ENCODE results near the gene MEIOB. TPM values are rescaled to one million over a fixed set of nuclear protein-coding genes. Genes with fewer than 3 reads are reported as not detected.

Gene MEIOB
- polyA plus RNA-seq, 2 of the 4 experiments (the other 2 are of a cell fraction): 2.9 to 9.1 TPM

GRCh38 chr16:1818204-1818872, 53.6 kb downstream of the MEIOB start:
- TF ChIP-seq, protein P1, sequence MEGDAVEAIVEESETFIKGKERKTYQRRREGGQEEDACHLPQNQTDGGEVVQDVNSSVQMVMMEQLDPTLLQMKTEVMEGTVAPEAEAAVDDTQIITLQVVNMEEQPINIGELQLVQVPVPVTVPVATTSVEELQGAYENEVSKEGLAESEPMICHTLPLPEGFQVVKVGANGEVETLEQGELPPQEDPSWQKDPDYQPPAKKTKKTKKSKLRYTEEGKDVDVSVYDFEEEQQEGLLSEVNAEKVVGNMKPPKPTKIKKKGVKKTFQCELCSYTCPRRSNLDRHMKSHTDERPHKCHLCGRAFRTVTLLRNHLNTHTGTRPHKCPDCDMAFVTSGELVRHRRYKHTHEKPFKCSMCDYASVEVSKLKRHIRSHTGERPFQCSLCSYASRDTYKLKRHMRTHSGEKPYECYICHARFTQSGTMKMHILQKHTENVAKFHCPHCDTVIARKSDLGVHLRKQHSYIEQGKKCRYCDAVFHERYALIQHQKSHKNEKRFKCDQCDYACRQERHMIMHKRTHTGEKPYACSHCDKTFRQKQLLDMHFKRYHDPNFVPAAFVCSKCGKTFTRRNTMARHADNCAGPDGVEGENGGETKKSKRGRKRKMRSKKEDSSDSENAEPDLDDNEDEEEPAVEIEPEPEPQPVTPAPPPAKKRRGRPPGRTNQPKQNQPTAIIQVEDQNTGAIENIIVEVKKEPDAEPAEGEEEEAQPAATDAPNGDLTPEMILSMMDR (IDR thresholded peaks at IDR 0.05): no peak
- TF ChIP-seq RCOR1 (IDR thresholded peaks at IDR 0.05; ENCODE audit: low read depth, low read length) (no peak), CHD2 (IDR thresholded peaks at IDR 0.05; ENCODE audit: low read length, partially characterized antibody) (no peak), KDM5A (IDR thresholded peaks at IDR 0.05) (no peak), CBX2 (IDR thresholded peaks at IDR 0.05; ENCODE audit: borderline replicate concordance, low read depth) (no peak), FOSL2 (IDR thresholded peaks at IDR 0.05) (no peak), FOSL2 (CRISPR knock-in tag; IDR thresholded peaks at IDR 0.05) (no peak)
- Histone ChIP-seq H3K4me2 (no peak overlapping the region), H3K9me3 (no peaks in the 10 kb centered on the region), H3K4me1 (no peaks in the 10 kb centered on the region), H3K4me3 (no peak overlapping the region), H3K27ac (no peak overlapping the region)
- ATAC-seq (no peak), FAIRE-seq (no peak), DNase-seq (ENCODE audit: low read depth in 1 of 2, low spot score in 1 of 2) (no peak)
- ChIA-PET CTCF (no interaction called here), POLR2A (no interaction called here)
- 89% methylated on average over 20 of the region's 27 CpGs for WGBS (ENCODE audit: missing lambda C conversion rate)

- no peak for DNase-seq (ENCODE audit: low read depth in 1 of 2, low spot score in 1 of 2)
- H3K27ac ChIP-seq: no peak overlapping the region
- POLR2A ChIA-PET: no interaction called here
- CTCF ChIA-PET: no interaction called here
- H3K4me1 ChIP-seq: peaks cover 5% of the 10 kb centered on the region; the same call in 1 of the 3 replicates
- FAIRE-seq: no peak
- H3K9me3 ChIP-seq: no peaks in the 10 kb centered on the region
- ATAC-seq: no peak; a peak in 1 of 6 replicates
- WGBS (ENCODE audit: missing lambda C conversion rate): 92% methylated on average over 16 of the region's 17 CpGs
- H3K4me3 ChIP-seq: no peak overlapping the region
- TF ChIP-seq ZFP36 (IDR thresholded peaks at IDR 0.05; ENCODE audit: borderline replicate concordance, partially characterized antibody): no peak
- TF ChIP-seq, protein P2, sequence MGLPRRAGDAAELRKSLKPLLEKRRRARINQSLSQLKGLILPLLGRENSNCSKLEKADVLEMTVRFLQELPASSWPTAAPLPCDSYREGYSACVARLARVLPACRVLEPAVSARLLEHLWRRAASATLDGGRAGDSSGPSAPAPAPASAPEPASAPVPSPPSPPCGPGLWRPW (IDR thresholded peaks at IDR 0.05): no peak
- TF ChIP-seq ZNF302 (CRISPR knock-in tag; IDR thresholded peaks at IDR 0.05): no peak
- TF ChIP-seq GATA3 (IDR thresholded peaks at IDR 0.05; ENCODE audit: borderline replicate concordance): no peak
- TF ChIP-seq, protein P3, sequence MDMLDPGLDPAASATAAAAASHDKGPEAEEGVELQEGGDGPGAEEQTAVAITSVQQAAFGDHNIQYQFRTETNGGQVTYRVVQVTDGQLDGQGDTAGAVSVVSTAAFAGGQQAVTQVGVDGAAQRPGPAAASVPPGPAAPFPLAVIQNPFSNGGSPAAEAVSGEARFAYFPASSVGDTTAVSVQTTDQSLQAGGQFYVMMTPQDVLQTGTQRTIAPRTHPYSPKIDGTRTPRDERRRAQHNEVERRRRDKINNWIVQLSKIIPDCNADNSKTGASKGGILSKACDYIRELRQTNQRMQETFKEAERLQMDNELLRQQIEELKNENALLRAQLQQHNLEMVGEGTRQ (IDR thresholded peaks at IDR 0.05): no peak
- TF ChIP-seq KDM5A (IDR thresholded peaks at IDR 0.05): no peak
- TF ChIP-seq MAZ (IDR thresholded peaks at IDR 0.05; ENCODE audit: borderline replicate concordance, low read depth, low read length): no peak
- no peak for TF ChIP-seq ZSCAN20 (CRISPR knock-in tag; IDR thresholded peaks at IDR 0.05)
- no peak for TF ChIP-seq BHLHE40 (IDR thresholded peaks at IDR 0.05; ENCODE audit: low read depth, low read length)
- TF ChIP-seq RAD21 (conservative IDR thresholded peaks at IDR 0.05 in 1 of 2, IDR thresholded peaks at IDR 0.05 in 1 of 2): no peak
- TF ChIP-seq EHMT2 (IDR thresholded peaks at IDR 0.05; ENCODE audit: low read depth): no peak
- TF ChIP-seq JUNB (IDR thresholded peaks at IDR 0.05): no peak
- no peak for TF ChIP-seq CHD2 (IDR thresholded peaks at IDR 0.05; ENCODE audit: low read length, partially characterized antibody)
- TF ChIP-seq JUN (IDR thresholded peaks at IDR 0.05): no peak
- H3K4me2 ChIP-seq: no peak overlapping the region
Measured at GRCh38 chr16:1817716-1818115, 54.2 kb downstream of the MEIOB start.

DNA sequence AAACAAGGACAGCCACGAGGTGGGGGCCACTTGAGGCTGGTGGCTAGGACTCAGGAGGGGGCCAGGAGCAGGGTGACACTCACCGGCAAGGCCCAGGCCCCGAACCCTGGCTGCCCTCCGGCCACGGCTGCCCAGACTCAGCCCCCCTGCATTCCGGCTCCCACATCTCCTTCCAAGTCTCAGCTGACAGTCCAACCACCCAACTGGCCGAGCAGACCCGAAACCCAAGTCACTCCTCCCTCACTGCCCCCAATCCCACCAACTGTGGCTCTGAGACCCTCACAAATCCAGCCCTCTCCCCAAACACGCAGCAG, 54.7 kb downstream of the MEIOB start:
- ATAC-seq (no peak), DNase-seq (ENCODE audit: low read depth in 1 of 2, low spot score in 1 of 2) (no peak), FAIRE-seq (no peak)
- POLR2A ChIA-PET: interaction anchor here (1.7 kb wide), 1 partner anchor 148 kb away, joined by 4 read pairs; the partner anchor contains the start of gene RPS2
- CTCF ChIA-PET: no interaction called here
- Histone ChIP-seq H3K4me3 (no peak overlapping the region), H3K27ac (no peak overlapping the region), H3K4me1 (peaks cover 10% of the 10 kb centered on the region; the same call in 1 of the 3 replicates), H3K4me2 (no peak overlapping the region), H3K9me3 (no peaks in the 10 kb centered on the region)
- TF ChIP-seq GATA3 (IDR thresholded peaks at IDR 0.05; ENCODE audit: borderline replicate concordance) (no peak), NPAS2 (CRISPR knock-in tag; IDR thresholded peaks at IDR 0.05; ENCODE audit: borderline replicate concordance) (no peak), RCOR1 (IDR thresholded peaks at IDR 0.05; ENCODE audit: low read depth, low read length) (no peak), CBX8 (IDR thresholded peaks at IDR 0.05) (no peak), MAX (IDR thresholded peaks at IDR 0.05) (no peak), ZFP36 (IDR thresholded peaks at IDR 0.05; ENCODE audit: borderline replicate concordance, partially characterized antibody) (no peak), POLR2AphosphoS2 (conservative IDR thresholded peaks at IDR 0.05; ENCODE audit: low read length) (no peak), PHF8 (IDR thresholded peaks at IDR 0.05; ENCODE audit: borderline replicate concordance, low read depth) (no peak)
- TF ChIP-seq, protein P2 (IDR thresholded peaks at IDR 0.05): no peak
- WGBS (ENCODE audit: missing lambda C conversion rate): 91% methylated on average over 9 of the region's 9 CpGs
